ENCODE data around the gene YAP1.

Gene YAP1

GRCh38 chr11:102108734-102109440, 1.4 kb upstream of the YAP1 start:
- Histone ChIP-seq H3K9me3 (ENCODE audit: insufficient read depth, low read length, severe bottlenecking) (no peaks in the 10 kb centered on the region), H3K27ac (ENCODE audit: low read length) (no peak overlapping the region), H3K4me2 (ENCODE audit: insufficient read depth, low read length) (no peak overlapping the region), H4K20me1 (ENCODE audit: insufficient read depth, low read length) (no peaks in the 10 kb centered on the region), H3K4me1 (ENCODE audit: insufficient read depth, low read length) (no peaks in the 10 kb centered on the region), H3K27me3 (ENCODE audit: insufficient read depth, low read length, poor library complexity) (no peaks in the 10 kb centered on the region), H3K9ac (ENCODE audit: low read depth, low read length) (no peak overlapping the region), H2AFZ (ENCODE audit: low read depth, low read length) (no peak overlapping the region), H3K4me3 (ENCODE audit: low read depth in 1 of 2, low read length in 2 of 2) (no peak overlapping the region), H3K36me3 (ENCODE audit: insufficient read depth, low read length) (no peaks in the 10 kb centered on the region), H3K79me2 (ENCODE audit: insufficient read depth, low read length) (no peaks in the 10 kb centered on the region)
- DNase-seq (no peak), ATAC-seq (ENCODE audit: insufficient read depth, low read depth) (no peak)
- no peak for TF ChIP-seq EZH2 (IDR thresholded peaks at IDR 0.05; ENCODE audit: borderline replicate concordance, low read depth, low read length, severe bottlenecking)
- TF ChIP-seq, protein P1, sequence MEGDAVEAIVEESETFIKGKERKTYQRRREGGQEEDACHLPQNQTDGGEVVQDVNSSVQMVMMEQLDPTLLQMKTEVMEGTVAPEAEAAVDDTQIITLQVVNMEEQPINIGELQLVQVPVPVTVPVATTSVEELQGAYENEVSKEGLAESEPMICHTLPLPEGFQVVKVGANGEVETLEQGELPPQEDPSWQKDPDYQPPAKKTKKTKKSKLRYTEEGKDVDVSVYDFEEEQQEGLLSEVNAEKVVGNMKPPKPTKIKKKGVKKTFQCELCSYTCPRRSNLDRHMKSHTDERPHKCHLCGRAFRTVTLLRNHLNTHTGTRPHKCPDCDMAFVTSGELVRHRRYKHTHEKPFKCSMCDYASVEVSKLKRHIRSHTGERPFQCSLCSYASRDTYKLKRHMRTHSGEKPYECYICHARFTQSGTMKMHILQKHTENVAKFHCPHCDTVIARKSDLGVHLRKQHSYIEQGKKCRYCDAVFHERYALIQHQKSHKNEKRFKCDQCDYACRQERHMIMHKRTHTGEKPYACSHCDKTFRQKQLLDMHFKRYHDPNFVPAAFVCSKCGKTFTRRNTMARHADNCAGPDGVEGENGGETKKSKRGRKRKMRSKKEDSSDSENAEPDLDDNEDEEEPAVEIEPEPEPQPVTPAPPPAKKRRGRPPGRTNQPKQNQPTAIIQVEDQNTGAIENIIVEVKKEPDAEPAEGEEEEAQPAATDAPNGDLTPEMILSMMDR (IDR thresholded peaks at IDR 0.05; ENCODE audit: borderline replicate concordance, extremely low read depth, low read length, poor library complexity, severe bottlenecking): no peak

- Histone ChIP-seq H4K20me1 (ENCODE audit: insufficient read depth, low read length) (no peaks in the 10 kb centered on the region), H3K36me3 (ENCODE audit: insufficient read depth, low read length) (no peaks in the 10 kb centered on the region), H3K4me3 (ENCODE audit: low read depth in 1 of 2, low read length in 2 of 2) (no peak overlapping the region), H3K27ac (ENCODE audit: low read length) (no peak overlapping the region), H3K9me3 (ENCODE audit: insufficient read depth, low read length, severe bottlenecking) (no peaks in the 10 kb centered on the region), H3K4me2 (ENCODE audit: insufficient read depth, low read length) (no peak overlapping the region), H3K79me2 (ENCODE audit: insufficient read depth, low read length) (no peaks in the 10 kb centered on the region), H3K27me3 (ENCODE audit: insufficient read depth, low read length, poor library complexity) (peaks cover 2% of the 10 kb centered on the region), H2AFZ (ENCODE audit: low read depth, low read length) (no peak overlapping the region), H3K9ac (ENCODE audit: low read depth, low read length) (no peak overlapping the region), H3K4me1 (ENCODE audit: insufficient read depth, low read length) (no peaks in the 10 kb centered on the region)
- DNase-seq (no peak), ATAC-seq (ENCODE audit: insufficient read depth, low read depth) (no peak)
- TF ChIP-seq, protein P1 (IDR thresholded peaks at IDR 0.05; ENCODE audit: borderline replicate concordance, extremely low read depth, low read length, poor library complexity, severe bottlenecking): no peak
- no peak for TF ChIP-seq EZH2 (IDR thresholded peaks at IDR 0.05; ENCODE audit: borderline replicate concordance, low read depth, low read length, severe bottlenecking)
Measured at GRCh38 chr11:102110761-102111010, 439 bp downstream of the YAP1 start.

GRCh38 chr11:102111011-102111786, 952 bp downstream of the YAP1 start:
- no peaks in the 10 kb centered on the region for H3K4me1 ChIP-seq (ENCODE audit: insufficient read depth, low read length)
- no peak overlapping the region for H3K4me2 ChIP-seq (ENCODE audit: insufficient read depth, low read length)
- no peaks in the 10 kb centered on the region for H4K20me1 ChIP-seq (ENCODE audit: insufficient read depth, low read length)
- no peak overlapping the region for H2AFZ ChIP-seq (ENCODE audit: low read depth, low read length)
- no peaks in the 10 kb centered on the region for H3K36me3 ChIP-seq (ENCODE audit: insufficient read depth, low read length)
- no peaks in the 10 kb centered on the region for H3K9me3 ChIP-seq (ENCODE audit: insufficient read depth, low read length, severe bottlenecking)
- H3K79me2 ChIP-seq (ENCODE audit: insufficient read depth, low read length): no peaks in the 10 kb centered on the region
- DNase-seq: no peak
- ATAC-seq (ENCODE audit: insufficient read depth, low read depth): no peak
- H3K4me3 ChIP-seq (ENCODE audit: low read depth in 1 of 2, low read length in 2 of 2): no peak overlapping the region
- TF ChIP-seq EZH2 (IDR thresholded peaks at IDR 0.05; ENCODE audit: borderline replicate concordance, low read depth, low read length, severe bottlenecking): no peak
- TF ChIP-seq, protein P1 (IDR thresholded peaks at IDR 0.05; ENCODE audit: borderline replicate concordance, extremely low read depth, low read length, poor library complexity, severe bottlenecking): no peak
- H3K27ac ChIP-seq (ENCODE audit: low read length): no peak overlapping the region
- peaks cover 5% of the 10 kb centered on the region for H3K27me3 ChIP-seq (ENCODE audit: insufficient read depth, low read length, poor library complexity)
- no peak overlapping the region for H3K9ac ChIP-seq (ENCODE audit: low read depth, low read length)

Measured in DND-41 (cell line).